ENCODE measurements around the gene RDM1.

The RDM1 gene

DNA sequence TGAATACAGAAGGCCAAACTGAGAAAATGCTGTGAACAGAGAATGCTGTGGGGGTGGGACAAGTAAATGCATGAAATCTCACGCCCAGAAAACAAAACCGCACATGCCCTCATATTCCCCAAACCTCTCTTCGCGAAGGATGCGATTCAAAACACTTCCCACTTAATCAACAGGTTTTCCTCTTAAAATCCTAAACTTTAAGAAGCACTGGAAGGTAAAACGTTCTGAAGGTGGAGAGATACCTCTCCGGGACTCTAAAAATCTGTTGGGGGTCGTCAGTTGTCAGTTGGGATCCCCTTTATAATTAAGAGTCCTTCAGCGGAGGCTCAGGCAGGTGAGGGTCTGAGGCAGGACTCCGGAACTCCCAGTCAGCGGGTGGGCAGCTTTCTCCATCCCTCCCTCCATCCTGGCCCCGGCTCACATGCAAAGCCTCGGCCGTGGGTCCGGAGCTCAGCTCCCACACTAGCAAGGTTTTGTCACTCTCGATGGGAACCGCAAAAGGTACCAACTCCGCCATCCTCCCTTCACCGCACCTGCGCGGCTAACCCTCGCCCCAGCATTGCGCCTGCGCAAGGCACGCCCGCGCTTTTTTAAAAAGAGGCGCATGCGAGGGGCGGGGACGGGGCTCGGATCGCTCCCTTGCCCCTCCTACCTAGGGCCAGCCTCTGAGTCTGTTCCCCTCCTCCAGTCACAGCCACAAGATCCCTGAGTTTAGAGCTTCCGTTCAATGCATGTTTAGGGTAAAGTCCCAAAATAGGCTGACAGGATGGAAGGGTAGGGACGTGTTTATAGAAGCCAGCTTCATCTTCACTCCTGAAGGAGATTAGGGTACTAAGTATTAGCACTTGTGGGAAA, at the start of gene RDM1:
Gene RDM1, minus strand, starts transcription at position 563 of the 855 bp plus-strand sequence. Its CDS starts 46 bp downstream, at position 517.
- Mint-ChIP-seq H3K27ac (peak within 1 kb of the TSS; percentile 93), H3K4me1 (ENCODE audit: low read depth) (peaks cover 27% of the 10 kb centered on the region), H3K9me3 (no peaks in the 10 kb centered on the region), H3K36me3 (ENCODE audit: low read depth) (peaks cover 6% of the 10 kb centered on the region), H3K4me3 (peak within 1 kb of the TSS; percentile 87), H3K27me3 (ENCODE audit: low read depth) (peaks cover 12% of the 10 kb centered on the region)

DNA sequence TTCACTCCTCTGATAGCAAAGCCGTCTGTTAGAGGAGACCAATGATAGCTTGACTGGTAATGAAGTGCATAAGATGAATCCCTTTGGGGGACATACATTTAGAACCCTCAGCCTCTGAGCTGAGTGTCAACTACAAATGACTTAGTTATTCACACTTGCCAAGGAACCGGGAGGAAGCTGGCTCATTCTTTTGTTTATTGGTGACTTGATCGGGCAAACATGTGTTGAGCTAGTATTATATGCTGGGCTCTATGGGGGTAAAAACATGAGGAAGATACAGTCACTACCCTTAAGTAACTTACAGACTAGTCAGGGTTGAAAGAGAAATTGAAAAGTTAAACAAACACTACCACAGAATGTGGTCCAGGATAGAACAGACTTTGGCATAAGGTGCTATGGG, 47.8 kb upstream of the RDM1 start:
- Mint-ChIP-seq H3K27ac (no peak overlapping the region), H3K27me3 (ENCODE audit: low read depth) (peaks cover 4% of the 10 kb centered on the region), H3K4me1 (ENCODE audit: low read depth) (no peaks in the 10 kb centered on the region), H3K9me3 (no peaks in the 10 kb centered on the region), H3K36me3 (ENCODE audit: low read depth) (no peaks in the 10 kb centered on the region), H3K4me3 (no peak overlapping the region)

GRCh38 chr17:35977509-35977908, 46.9 kb upstream of the RDM1 start:
- Mint-ChIP-seq H3K4me1 (ENCODE audit: low read depth) (no peaks in the 10 kb centered on the region), H3K9me3 (no peaks in the 10 kb centered on the region), H3K27me3 (ENCODE audit: low read depth) (peaks cover 4% of the 10 kb centered on the region), H3K4me3 (no peak overlapping the region), H3K36me3 (ENCODE audit: low read depth) (no peaks in the 10 kb centered on the region), H3K27ac (no peak overlapping the region)

- Mint-ChIP-seq H3K4me1 (ENCODE audit: low read depth) (peaks cover 4% of the 10 kb centered on the region), H3K36me3 (ENCODE audit: low read depth) (no peaks in the 10 kb centered on the region), H3K4me3 (no peak overlapping the region), H3K27me3 (ENCODE audit: low read depth) (peaks cover 4% of the 10 kb centered on the region), H3K27ac (no peak overlapping the region), H3K9me3 (no peaks in the 10 kb centered on the region)
Measured at GRCh38 chr17:35973333-35974260, 43.0 kb upstream of the RDM1 start.

DNA sequence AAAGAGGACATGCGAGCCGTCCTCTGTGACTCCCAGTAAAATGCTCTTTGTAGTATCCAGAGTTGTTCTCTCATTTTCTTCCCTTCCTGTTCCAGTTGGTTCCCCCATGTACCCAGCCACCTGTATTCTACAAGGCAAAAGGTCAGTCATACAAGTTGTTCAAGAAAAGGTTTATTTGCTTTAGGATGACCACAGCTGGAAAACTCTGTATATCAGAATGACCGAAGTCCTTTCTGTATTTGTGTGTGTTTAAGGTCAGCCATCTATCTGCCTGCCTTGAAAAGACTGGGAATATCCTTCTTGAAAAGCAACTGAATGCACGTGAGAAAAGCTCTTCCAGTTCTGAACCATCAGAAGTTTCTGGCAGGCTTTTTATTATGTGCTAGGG, 42.4 kb upstream of the RDM1 start:
- no peak overlapping the region for H3K4me3 Mint-ChIP-seq
- H3K27me3 Mint-ChIP-seq (ENCODE audit: low read depth): peaks cover 4% of the 10 kb centered on the region
- no peaks in the 10 kb centered on the region for H3K9me3 Mint-ChIP-seq
- no peak overlapping the region for H3K27ac Mint-ChIP-seq
- no peaks in the 10 kb centered on the region for H3K36me3 Mint-ChIP-seq (ENCODE audit: low read depth)
- H3K4me1 Mint-ChIP-seq (ENCODE audit: low read depth): peaks cover 4% of the 10 kb centered on the region

DNA sequence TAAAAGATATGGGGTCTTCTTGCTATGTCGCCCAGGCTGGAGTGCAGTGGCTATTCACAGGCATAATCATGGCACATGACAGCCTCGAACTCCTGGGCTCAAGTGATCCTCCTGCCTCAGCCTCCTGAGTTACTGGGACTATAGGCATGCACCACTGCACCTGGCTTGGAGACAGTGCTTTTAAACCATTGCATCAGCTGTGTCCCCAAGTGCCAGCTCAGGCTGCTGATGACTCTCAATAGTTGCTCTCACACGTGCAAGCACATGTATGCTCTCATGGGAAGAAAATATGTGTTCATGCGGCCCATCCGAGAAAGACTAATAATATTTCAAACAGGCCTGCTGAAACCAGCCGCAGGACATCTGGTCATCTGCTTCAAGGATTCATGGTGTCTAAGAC, 42.0 kb upstream of the RDM1 start:
- H3K4me1 Mint-ChIP-seq (ENCODE audit: low read depth): peaks cover 4% of the 10 kb centered on the region
- H3K27me3 Mint-ChIP-seq (ENCODE audit: low read depth): peaks cover 4% of the 10 kb centered on the region
- H3K36me3 Mint-ChIP-seq (ENCODE audit: low read depth): no peaks in the 10 kb centered on the region
- no peak overlapping the region for H3K27ac Mint-ChIP-seq
- no peak overlapping the region for H3K4me3 Mint-ChIP-seq
- no peaks in the 10 kb centered on the region for H3K9me3 Mint-ChIP-seq

GRCh38 chr17:35972066-35972465, 41.5 kb upstream of the RDM1 start:
- H3K4me3 Mint-ChIP-seq: no peak overlapping the region
- no peaks in the 10 kb centered on the region for H3K9me3 Mint-ChIP-seq
- no peak overlapping the region for H3K27ac Mint-ChIP-seq
- peaks cover 4% of the 10 kb centered on the region for H3K27me3 Mint-ChIP-seq (ENCODE audit: low read depth)
- peaks cover 4% of the 10 kb centered on the region for H3K4me1 Mint-ChIP-seq (ENCODE audit: low read depth)
- no peaks in the 10 kb centered on the region for H3K36me3 Mint-ChIP-seq (ENCODE audit: low read depth)

- no peak overlapping the region for H3K27ac Mint-ChIP-seq
- no peaks in the 10 kb centered on the region for H3K9me3 Mint-ChIP-seq
- no peaks in the 10 kb centered on the region for H3K36me3 Mint-ChIP-seq (ENCODE audit: low read depth)
- peaks cover 4% of the 10 kb centered on the region for H3K4me1 Mint-ChIP-seq (ENCODE audit: low read depth)
- peaks cover 8% of the 10 kb centered on the region for H3K27me3 Mint-ChIP-seq (ENCODE audit: low read depth)
- no peak overlapping the region for H3K4me3 Mint-ChIP-seq
Measured at GRCh38 chr17:35969558-35970380, 39.2 kb upstream of the RDM1 start.

DNA sequence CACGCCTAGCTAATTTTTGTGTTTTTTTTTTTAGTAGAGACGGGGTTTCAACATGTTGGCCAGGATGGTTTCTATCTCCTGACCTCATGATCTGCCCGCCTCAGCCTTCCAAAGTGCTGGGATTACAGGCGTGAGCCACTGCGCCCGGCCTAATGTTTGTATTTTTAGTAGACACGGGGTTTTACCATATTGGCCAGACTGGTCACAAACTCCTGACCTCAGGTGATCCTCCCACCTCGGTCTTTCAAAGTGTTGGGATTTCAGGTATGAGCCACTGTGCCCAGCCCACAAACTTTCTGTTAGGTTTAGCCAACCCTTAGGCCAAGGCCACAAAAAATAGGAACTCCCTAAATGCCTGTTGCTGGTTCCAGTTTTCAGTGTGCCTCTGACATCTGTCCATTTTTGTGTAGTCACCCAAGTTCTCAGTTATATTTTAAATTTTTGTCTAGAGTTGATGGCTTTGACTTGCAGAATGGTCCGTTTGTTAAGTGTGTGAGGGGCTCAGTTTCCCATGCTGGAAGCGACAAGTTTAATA, 38.0 kb upstream of the RDM1 start:
- Mint-ChIP-seq H3K27ac (no peak overlapping the region), H3K36me3 (ENCODE audit: low read depth) (no peaks in the 10 kb centered on the region), H3K4me1 (ENCODE audit: low read depth) (peaks cover 4% of the 10 kb centered on the region), H3K9me3 (no peaks in the 10 kb centered on the region), H3K4me3 (no peak overlapping the region), H3K27me3 (ENCODE audit: low read depth) (peaks cover 20% of the 10 kb centered on the region)

DNA sequence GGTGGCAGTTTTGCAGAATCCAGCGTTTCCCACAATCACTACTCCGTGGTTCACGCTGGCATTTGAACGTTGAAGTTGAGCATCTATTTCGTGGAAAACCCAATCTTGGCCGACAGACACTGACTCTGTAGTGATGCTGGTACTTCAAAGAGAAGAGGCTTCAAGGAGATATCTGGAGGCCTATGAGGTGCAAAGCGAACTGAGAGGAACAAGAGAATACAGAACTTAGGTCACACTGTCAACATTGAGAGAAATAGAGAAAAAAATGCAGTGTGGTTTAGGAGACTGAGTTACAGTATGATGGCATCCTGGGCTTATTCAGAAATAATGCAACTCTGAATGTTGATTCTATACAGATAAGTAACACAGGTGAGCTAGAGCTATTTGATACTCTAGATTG, 34.7 kb upstream of the RDM1 start:
- Mint-ChIP-seq H3K36me3 (ENCODE audit: low read depth) (no peaks in the 10 kb centered on the region), H3K4me3 (no peak overlapping the region), H3K27me3 (ENCODE audit: low read depth) (peaks cover 32% of the 10 kb centered on the region), H3K4me1 (ENCODE audit: low read depth) (peaks cover 4% of the 10 kb centered on the region), H3K27ac (no peak overlapping the region), H3K9me3 (no peaks in the 10 kb centered on the region)

GRCh38 chr17:35963663-35964062, 33.1 kb upstream of the RDM1 start:
- H3K27ac Mint-ChIP-seq: no peak overlapping the region

GRCh38 chr17:35953720-35954119, 23.1 kb upstream of the RDM1 start:
- Mint-ChIP-seq H3K4me1 (ENCODE audit: low read depth) (no peaks in the 10 kb centered on the region), H3K27ac (no peak overlapping the region), H3K27me3 (ENCODE audit: low read depth) (peaks cover 39% of the 10 kb centered on the region), H3K9me3 (no peaks in the 10 kb centered on the region), H3K4me3 (no peak overlapping the region), H3K36me3 (ENCODE audit: low read depth) (no peaks in the 10 kb centered on the region)

More at GRCh38 chr17:35963663-35964062, 33.1 kb upstream of the RDM1 start:
- Mint-ChIP-seq H3K4me1 (ENCODE audit: low read depth) (no peaks in the 10 kb centered on the region), H3K36me3 (ENCODE audit: low read depth) (no peaks in the 10 kb centered on the region), H3K4me3 (no peak overlapping the region), H3K9me3 (no peaks in the 10 kb centered on the region), H3K27me3 (ENCODE audit: low read depth) (peaks cover 44% of the 10 kb centered on the region)

- peaks cover 3% of the 10 kb centered on the region for H3K4me1 Mint-ChIP-seq (ENCODE audit: low read depth)
- no peak overlapping the region for H3K27ac Mint-ChIP-seq
- H3K27me3 Mint-ChIP-seq (ENCODE audit: low read depth): peaks cover 18% of the 10 kb centered on the region
- H3K36me3 Mint-ChIP-seq (ENCODE audit: low read depth): no peaks in the 10 kb centered on the region
- no peaks in the 10 kb centered on the region for H3K9me3 Mint-ChIP-seq
- no peak overlapping the region for H3K4me3 Mint-ChIP-seq
Measured at GRCh38 chr17:35949401-35949800, 18.8 kb upstream of the RDM1 start.

- Mint-ChIP-seq H3K9me3 (no peaks in the 10 kb centered on the region), H3K36me3 (ENCODE audit: low read depth) (no peaks in the 10 kb centered on the region), H3K27me3 (ENCODE audit: low read depth) (peaks cover 21% of the 10 kb centered on the region), H3K27ac (no peak overlapping the region), H3K4me3 (no peak overlapping the region), H3K4me1 (ENCODE audit: low read depth) (peaks cover 5% of the 10 kb centered on the region)
Measured at GRCh38 chr17:35948092-35948491, 17.5 kb upstream of the RDM1 start.
